Measurements from ENCODE around the gene SCRN2. TPM values are rescaled to one million over a fixed set of nuclear protein-coding genes. Genes with fewer than 3 reads are reported as not detected.

The SCRN2 gene
- total and polyA plus RNA-seq, 2 of the 8 experiments (the other 6 are each of a cell fraction or from before 2014, with no cell fraction given), result 24.4 to 42.3 TPM

DNA sequence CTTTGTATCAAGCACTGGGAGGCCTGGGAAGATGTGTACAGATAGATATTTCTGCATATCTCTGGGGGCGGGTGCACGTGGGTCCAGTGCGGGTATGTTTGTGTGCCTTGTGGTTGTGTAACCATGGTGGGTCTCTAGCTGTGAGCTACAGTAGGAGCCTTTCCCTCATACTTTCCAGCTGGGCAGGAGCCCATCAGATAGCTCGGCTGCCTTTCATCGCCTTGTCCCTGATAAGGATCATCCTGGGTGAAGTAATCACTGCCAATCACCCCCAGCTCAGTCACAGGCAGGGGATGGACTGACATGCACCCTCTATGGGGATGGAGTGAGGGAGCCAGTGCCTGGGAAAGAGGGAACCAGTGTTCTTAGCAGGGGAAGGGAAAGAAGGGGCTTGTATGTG is 3.2 kb upstream of the SCRN2 start:
- H3K79me1 ChIP-seq (ENCODE audit: low read depth, low read length), result no peaks in the 10 kb centered on the region
- no peak overlapping the region for H4K5ac ChIP-seq (ENCODE audit: insufficient read length, low read depth, low read length)
- H3K14ac ChIP-seq (ENCODE audit: insufficient read length), result no peak overlapping the region
- DNase-seq (ENCODE audit: low read depth in 1 of 2, low spot score in 2 of 2), result no peak
- ChIA-PET CTCF (ENCODE audit: partially characterized antibody) (interaction anchor here (0.6 to 33.0 kb wide), 15 partner anchors 9 to 501 kb away, joined by 3 to 1206 read pairs (median 5); partner anchors contain the start of genes CDK5RAP3, LRRC46, MRPL10 and PNPO), POLR2A (ENCODE audit: partially characterized antibody) (interaction anchor here (2.2 to 12.4 kb wide), 3 partner anchors 28 to 48 kb away, joined by 10 to 134 read pairs (median 10); partner anchors contain the start of gene SP2)
- peaks cover 31 to 50% (median 44%) of the 10 kb centered on the region in 4 experiments for H3K27me3 ChIP-seq (replicated peaks in 1 of 4; ENCODE audit: control insufficient read depth in 3 of 4, extremely low read depth in 1 of 4, insufficient read depth in 3 of 4, low read length in 3 of 4)
- H3K18ac ChIP-seq (ENCODE audit: extremely low read depth, low read length), result no peak overlapping the region
- H3K23ac ChIP-seq (ENCODE audit: insufficient read length), result no peak overlapping the region
- peak overlapping the region; percentile 83; the same call in 1 of the 2 replicates for H2BK12ac ChIP-seq (ENCODE audit: low read depth, low read length)
- peaks cover 9% of the 10 kb centered on the region; the same call in 1 of the 2 replicates for H3K23me2 ChIP-seq (ENCODE audit: low read depth, low read length)
- H3K9me3 ChIP-seq (ENCODE audit: insufficient read depth in 2 of 2, low read depth in 1 of 2, low read length in 1 of 2), result no peaks in the 10 kb centered on the region
- H2BK15ac ChIP-seq (ENCODE audit: low read length), result no peak overlapping the region
- FAIRE-seq, result no peak
- no peak overlapping the region for H2AFZ ChIP-seq (ENCODE audit: low read length)
- no peak overlapping the region for H4K91ac ChIP-seq (replicated peaks; ENCODE audit: insufficient read length, low read length)
- H3K4ac ChIP-seq (replicated peaks; ENCODE audit: insufficient read length, low read depth, low read length), result no peak overlapping the region
- peaks cover 0 to 33% (median 15%) of the 10 kb centered on the region in 4 experiments; a peak in 6 of 7 replicates for H3K4me1 ChIP-seq (replicated peaks in 1 of 4; ENCODE audit: control insufficient read depth in 3 of 4, insufficient read depth in 4 of 4, low read length in 3 of 4)
- H3K9ac ChIP-seq (replicated peaks in 1 of 4; ENCODE audit: extremely low read depth in 1 of 4, low read depth in 3 of 4, low read length in 3 of 4), result no peak overlapping the region
- TF ChIP-seq BACH1 (IDR thresholded peaks at IDR 0.05; ENCODE audit: low read length), result no peak
- TF ChIP-seq GABPA (IDR thresholded peaks at IDR 0.05; ENCODE audit: borderline replicate concordance, insufficient read depth, low read length), result no peak
- TF ChIP-seq, protein P1, sequence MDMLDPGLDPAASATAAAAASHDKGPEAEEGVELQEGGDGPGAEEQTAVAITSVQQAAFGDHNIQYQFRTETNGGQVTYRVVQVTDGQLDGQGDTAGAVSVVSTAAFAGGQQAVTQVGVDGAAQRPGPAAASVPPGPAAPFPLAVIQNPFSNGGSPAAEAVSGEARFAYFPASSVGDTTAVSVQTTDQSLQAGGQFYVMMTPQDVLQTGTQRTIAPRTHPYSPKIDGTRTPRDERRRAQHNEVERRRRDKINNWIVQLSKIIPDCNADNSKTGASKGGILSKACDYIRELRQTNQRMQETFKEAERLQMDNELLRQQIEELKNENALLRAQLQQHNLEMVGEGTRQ (IDR thresholded peaks at IDR 0.05; ENCODE audit: low read length), result no peak
- TF ChIP-seq PHF8 (conservative IDR thresholded peaks at IDR 0.05; ENCODE audit: low read depth, low read length), result no peak
- TF ChIP-seq TBP (IDR thresholded peaks at IDR 0.05; ENCODE audit: low read depth, low read length), result no peak
- TF ChIP-seq CBX8 (IDR thresholded peaks at IDR 0.05; ENCODE audit: borderline replicate concordance, low read depth, low read length), result no peak
- TF ChIP-seq SAP30 (IDR thresholded peaks at IDR 0.05; ENCODE audit: insufficient read depth, insufficient replicate concordance, low read length), result no peak
- no peak for TF ChIP-seq TCF12 (IDR thresholded peaks at IDR 0.05; ENCODE audit: low read depth, low read length)
- H4K8ac ChIP-seq (ENCODE audit: extremely low read depth, insufficient read depth, low read length), result 0 out of 2 replicates have a peak overlapping the region, but pooled peaks have one; percentile 0
- WGBS, 2 experiments (ENCODE audit: extremely low coverage in 1 of 2, insufficient coverage in 1 of 2, insufficient read length in 1 of 2, insufficient replicate concordance in 2 of 2, low coverage in 1 of 2, low lambda C conversion rate in 2 of 2, missing lambda C conversion rate in 1 of 2), result 88% methylated on average over 5 of the region's 5 CpGs; no CpG with 5 or more reads in 1 of the 2 experiments
- no peak overlapping the region for H3K4me3 ChIP-seq (ENCODE audit: extremely low read depth in 1 of 4, insufficient read depth in 2 of 4, low read depth in 3 of 4, low read length in 4 of 4)
- no peaks in the 10 kb centered on the region for H3K36me3 ChIP-seq (ENCODE audit: control insufficient read depth in 2 of 4, insufficient read depth in 4 of 4, low read length in 3 of 4)
- no peak overlapping the region for H3K27ac ChIP-seq (ENCODE audit: low read depth, low read length)
- H3K79me2 ChIP-seq (ENCODE audit: control insufficient read depth in 1 of 2, insufficient read depth in 2 of 2, low read length in 2 of 2), result no peaks in the 10 kb centered on the region
- no peak overlapping the region for H3K56ac ChIP-seq (replicated peaks; ENCODE audit: insufficient read length, low read depth, low read length)
- no peak overlapping the region; the same call in 1 of the 2 replicates for H2BK20ac ChIP-seq (ENCODE audit: low read length)
- no peak overlapping the region for H2AK5ac ChIP-seq (ENCODE audit: low read depth, low read length)
- no peak overlapping the region for H3K4me2 ChIP-seq (ENCODE audit: insufficient read depth in 1 of 2, low read depth in 2 of 2, low read length in 2 of 2)
- H2BK120ac ChIP-seq (replicated peaks; ENCODE audit: low read depth, low read length), result no peak overlapping the region
- H2BK5ac ChIP-seq (ENCODE audit: low read depth, low read length), result no peak overlapping the region
- peaks cover 0 to 3% of the 10 kb centered on the region in 2 experiments for H4K20me1 ChIP-seq (replicated peaks in 1 of 2; ENCODE audit: control insufficient read depth in 1 of 2, insufficient read depth in 2 of 2, low read length in 2 of 2)

All from H1 (cell line).